ENCODE measurements around the gene GUCA2B.
A peak's percentile ranks its signal among the peaks of the same experiment; 100 is the strongest.

GRCh38 chr1:42173961-42174735 is 20.9 kb downstream of the GUCA2B start:
- TF ChIP-seq POLR2A (IDR thresholded peaks at IDR 0.05; ENCODE audit: low read depth, low read length): no peak
- no peak for TF ChIP-seq CTCF (conservative IDR thresholded peaks at IDR 0.05; ENCODE audit: low read depth, low read length)
- no peak for TF ChIP-seq RAD21 (IDR thresholded peaks at IDR 0.05; ENCODE audit: low read length)
- no peak for TF ChIP-seq ELK1 (IDR thresholded peaks at IDR 0.05; ENCODE audit: borderline replicate concordance, low read depth, low read length)
- no peak for TF ChIP-seq RCOR1 (IDR thresholded peaks at IDR 0.05; ENCODE audit: insufficient replicate concordance, low read length)
- TF ChIP-seq SMC3 (IDR thresholded peaks at IDR 0.05; ENCODE audit: low read depth, low read length): no peak
- no peak for TF ChIP-seq MXI1 (IDR thresholded peaks at IDR 0.05; ENCODE audit: borderline replicate concordance, low read depth, low read length)
- TF ChIP-seq CEBPB (IDR thresholded peaks at IDR 0.05; ENCODE audit: low read depth, low read length): peak; percentile 99
- no peak for TF ChIP-seq RFX5 (IDR thresholded peaks at IDR 0.05; ENCODE audit: low read depth, low read length)
- no peak for TF ChIP-seq USF2 (IDR thresholded peaks at IDR 0.05; ENCODE audit: low read depth, low read length)
- no peak for TF ChIP-seq MAFK (IDR thresholded peaks at IDR 0.05; ENCODE audit: low read depth, low read length)
- TF ChIP-seq BHLHE40 (IDR thresholded peaks at IDR 0.05; ENCODE audit: low read depth, low read length): no peak
- TF ChIP-seq NFE2L2 (IDR thresholded peaks at IDR 0.05; ENCODE audit: low read depth, low read length): no peak

Measured in IMR-90 (cell line).